Keratinocyte (primary cell): Measurements from ENCODE around the gene PLEKHH1. TPM values are rescaled to one million over a fixed set of nuclear protein-coding genes. Genes with fewer than 3 reads are reported as not detected.
A peak's percentile ranks its signal among the peaks of the same experiment; 100 is the strongest.

ENCODE experiments used
- DNase-seq: peaks from one replicate; pipeline ENCODE4 v3.0.0-alpha.2; 2011; ENCODE audit warnings: low read depth, missing footprints, low spot score
- FAIRE-seq: peaks from 2 replicates; lab custom pipeline; 2011; peaks lifted over from hg19 to GRCh38; lab: Jason Lieb, UNC
- H2AFZ ChIP-seq: 2 replicates; pipeline ENCODE4 v1.6.0; 2012; ENCODE audit warnings: low read length, control low read depth, inconsistent platforms; ENCODE audit not compliant: control insufficient read depth
- H3K27ac ChIP-seq: 2 replicates; pipeline ENCODE4 v1.5.1; 2011; ENCODE audit warnings: low read length; ENCODE audit not compliant: control insufficient read depth, insufficient read depth
- H3K27me3 ChIP-seq: 3 replicates; pipeline ENCODE4 v1.6.0; 2011; ENCODE audit warnings: low read length; ENCODE audit not compliant: control insufficient read depth, insufficient read depth; ENCODE audit errors: extremely low read depth
- H3K36me3 ChIP-seq, 2 experiments: 2 replicates in 1 of 2; 3 replicates in 1 of 2; pipeline ENCODE4 v1.5.1; 2011; ENCODE audit warnings: low read length in 2 of 2, mild to moderate bottlenecking in 1 of 2; ENCODE audit not compliant: control insufficient read depth in 2 of 2, insufficient read depth in 2 of 2; ENCODE audit errors: extremely low read depth in 1 of 2
- H3K4me1 ChIP-seq: 3 replicates; pipeline ENCODE4 v1.5.1; 2011; ENCODE audit warnings: low read length; ENCODE audit not compliant: control insufficient read depth, insufficient read depth; ENCODE audit errors: extremely low read depth
- H3K4me2 ChIP-seq: 3 replicates; pipeline ENCODE4 v1.6.0; 2011; ENCODE audit warnings: low read depth, low read length; ENCODE audit not compliant: control insufficient read depth, insufficient read depth; ENCODE audit errors: extremely low read depth
- H3K4me3 ChIP-seq, 3 experiments: fragments of 200-600 bp in 1 of 3; sonication (generic) in 1 of 3; 2 replicates in 2 of 3; 3 replicates in 1 of 3; pipeline ENCODE4 v1.5.1; 2011 to 2016; ENCODE audit warnings: low read length in 3 of 3, mild to moderate bottlenecking in 3 of 3, control low read depth in 2 of 3, inconsistent platforms in 1 of 3, low read depth in 1 of 3, mixed read lengths in 1 of 3, mixed run types in 1 of 3, moderate library complexity in 1 of 3; ENCODE audit not compliant: control insufficient read depth in 2 of 3, insufficient read depth in 2 of 3; ENCODE audit errors: extremely low read depth in 1 of 3
- H3K79me2 ChIP-seq: 2 replicates; pipeline ENCODE4 v1.6.0; 2012; ENCODE audit warnings: low read length; ENCODE audit not compliant: control insufficient read depth, insufficient read depth
- H3K9ac ChIP-seq: 3 replicates; pipeline ENCODE4 v1.6.0; 2011; ENCODE audit warnings: low read length; ENCODE audit not compliant: control insufficient read depth, insufficient read depth; ENCODE audit errors: extremely low read depth
- H3K9me1 ChIP-seq: 3 replicates; pipeline ENCODE4 v1.6.0; 2011; ENCODE audit warnings: low read length; ENCODE audit not compliant: control insufficient read depth, insufficient read depth; ENCODE audit errors: extremely low read depth
- H3K9me3 ChIP-seq: 2 replicates; pipeline ENCODE4 v1.5.1; 2012; ENCODE audit warnings: low read depth, low read length; ENCODE audit not compliant: control insufficient read depth
- H4K20me1 ChIP-seq: 3 replicates; pipeline ENCODE4 v1.6.0; 2011; ENCODE audit warnings: low read length; ENCODE audit not compliant: control insufficient read depth, insufficient read depth; ENCODE audit errors: extremely low read depth
- EZH2 ChIP-seq: IDR thresholded peaks from one replicate; pipeline ENCODE4 v1.6.1; 2012; ENCODE audit warnings: inconsistent platforms, mild to moderate bottlenecking, low read length, moderate library complexity
- dilution Hi-C: fragments of 300-500 bp; cut with MboI; formaldehyde crosslinking; loops from one replicate; pipeline ENCODE4 v1.7.0; 2020; ENCODE audit warnings: low sequenced_read_pairs; ENCODE audit not compliant: extremely low pct_ligation_motif_present
- polyA plus RNA-seq, 5 experiments: library from polyadenylated mRNA; depleted of rRNA in 3 of 5; stranded (reverse) in 3 of 5; stranded (forward) in 1 of 5; unstranded in 1 of 5; fragments of >200 nt; gene quantifications; 1 replicate in 1 of 5; 2 replicates in 3 of 5; 3 replicates in 1 of 5; pipeline versions ENCODE4 v1.2.1 to v1.2.3, GENCODE V29; 2011 to 2012; ENCODE audit warnings: missing spikeins in 2 of 5, low read depth in 1 of 5, low replicate concordance in 1 of 5
- TF ChIP-seq, protein P1 (sequence below), 3 experiments: IDR thresholded peaks in 1 of 3; conservative IDR thresholded peaks in 1 of 3; optimal IDR thresholded peaks in 1 of 3; 2 replicates in 2 of 3; 3 replicates in 1 of 3; pipeline versions ENCODE3 to v1.5.1; 2011; ENCODE audit warnings: low read length in 3 of 3, mild to moderate bottlenecking in 3 of 3, moderate library complexity in 2 of 3, control low read depth in 1 of 3, inconsistent platforms in 1 of 3; ENCODE audit not compliant: insufficient read depth in 2 of 3; ENCODE audit errors: extremely low read depth in 1 of 3

Gene PLEKHH1
- polyA plus RNA-seq, 1 donor (not counting 4 experiments of a cell fraction or from before 2014, with no cell fraction given): 4.4 TPM

DNA sequence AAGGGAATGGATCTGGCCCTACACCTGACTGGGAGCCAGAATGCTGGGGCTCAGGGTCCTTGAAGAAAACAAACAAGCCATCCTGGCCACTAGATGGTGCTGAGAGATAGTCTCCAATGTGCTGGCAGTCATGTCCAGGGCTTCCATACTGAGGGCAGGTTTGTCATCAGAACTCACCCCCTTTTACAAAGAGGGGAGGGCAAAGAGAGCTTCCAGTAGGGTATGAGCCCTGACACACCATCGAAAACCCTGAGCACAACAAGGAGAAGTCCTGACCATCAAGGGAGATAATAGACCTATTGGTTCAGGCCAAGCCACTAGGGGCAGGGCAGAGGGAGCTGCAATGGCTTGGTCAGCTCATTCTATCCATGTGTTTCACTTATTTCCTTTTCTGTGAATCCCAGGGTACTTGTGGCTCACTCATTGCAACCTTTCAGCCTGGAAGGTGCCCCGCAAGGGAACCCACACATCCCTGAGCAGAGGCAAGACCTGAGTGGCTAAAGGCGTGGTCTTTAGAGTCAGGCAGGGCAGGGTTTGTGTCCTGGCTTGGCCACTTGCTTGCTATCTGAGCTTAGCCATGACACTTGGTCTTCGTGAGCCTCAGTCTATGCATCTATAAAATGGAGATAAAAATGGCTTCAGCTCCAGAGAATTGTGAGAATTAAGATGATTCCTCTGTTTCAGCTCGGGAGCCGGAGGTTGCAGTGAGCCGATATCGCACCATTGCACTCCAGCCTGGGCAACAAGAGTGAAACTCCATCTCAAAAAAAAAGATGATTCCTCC is 6.2 kb upstream of the PLEKHH1 start:
- Histone ChIP-seq H2AFZ (peak overlapping the region; percentile 48), H3K9me3 (no peaks in the 10 kb centered on the region), H3K9ac (no peak overlapping the region), H3K79me2 (no peaks in the 10 kb centered on the region), H3K4me1 (no peaks in the 10 kb centered on the region), H3K36me3 (no peaks in the 10 kb centered on the region), H4K20me1 (no peaks in the 10 kb centered on the region), H3K4me3 (no peak overlapping the region), H3K4me2 (no peak overlapping the region), H3K9me1 (no peaks in the 10 kb centered on the region), H3K27ac (no peak overlapping the region), H3K27me3 (peaks cover 3% of the 10 kb centered on the region)
- dilution Hi-C loops: no loop called here
- peak; percentile 23 for DNase-seq
- peak; percentile 91 for FAIRE-seq
- no peak for TF ChIP-seq EZH2
- TF ChIP-seq, protein P1, sequence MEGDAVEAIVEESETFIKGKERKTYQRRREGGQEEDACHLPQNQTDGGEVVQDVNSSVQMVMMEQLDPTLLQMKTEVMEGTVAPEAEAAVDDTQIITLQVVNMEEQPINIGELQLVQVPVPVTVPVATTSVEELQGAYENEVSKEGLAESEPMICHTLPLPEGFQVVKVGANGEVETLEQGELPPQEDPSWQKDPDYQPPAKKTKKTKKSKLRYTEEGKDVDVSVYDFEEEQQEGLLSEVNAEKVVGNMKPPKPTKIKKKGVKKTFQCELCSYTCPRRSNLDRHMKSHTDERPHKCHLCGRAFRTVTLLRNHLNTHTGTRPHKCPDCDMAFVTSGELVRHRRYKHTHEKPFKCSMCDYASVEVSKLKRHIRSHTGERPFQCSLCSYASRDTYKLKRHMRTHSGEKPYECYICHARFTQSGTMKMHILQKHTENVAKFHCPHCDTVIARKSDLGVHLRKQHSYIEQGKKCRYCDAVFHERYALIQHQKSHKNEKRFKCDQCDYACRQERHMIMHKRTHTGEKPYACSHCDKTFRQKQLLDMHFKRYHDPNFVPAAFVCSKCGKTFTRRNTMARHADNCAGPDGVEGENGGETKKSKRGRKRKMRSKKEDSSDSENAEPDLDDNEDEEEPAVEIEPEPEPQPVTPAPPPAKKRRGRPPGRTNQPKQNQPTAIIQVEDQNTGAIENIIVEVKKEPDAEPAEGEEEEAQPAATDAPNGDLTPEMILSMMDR (optimal IDR thresholded peaks at IDR 0.05 in 1 of 3, IDR thresholded peaks at IDR 0.05 in 1 of 3, conservative IDR thresholded peaks at IDR 0.05 in 1 of 3; ENCODE audit: extremely low read depth in 1 of 3, insufficient read depth in 2 of 3, low read length in 3 of 3): peak; percentile 74 to 79 (median 76)

DNA sequence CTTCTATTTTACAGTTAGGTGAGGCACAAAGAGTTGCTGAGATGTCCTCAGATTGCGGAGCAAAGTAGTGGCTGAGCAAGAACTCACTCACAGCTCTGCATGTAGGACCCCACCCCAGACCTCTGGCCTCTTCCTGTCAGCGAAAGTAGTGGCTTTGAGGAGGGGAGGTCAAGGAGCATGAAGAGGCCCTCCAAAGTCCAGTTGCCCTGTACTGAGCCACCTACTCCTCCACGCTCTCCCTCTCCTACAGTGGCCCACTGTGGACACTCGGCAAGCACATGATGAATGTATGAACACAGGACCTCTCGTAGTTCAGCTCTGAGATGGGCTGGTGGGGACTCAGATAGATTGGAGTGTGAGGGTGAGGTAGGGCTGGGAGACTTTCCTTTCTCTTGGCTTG is 5.3 kb upstream of the PLEKHH1 start:
- no peak overlapping the region for H3K9ac ChIP-seq
- no peaks in the 10 kb centered on the region for H4K20me1 ChIP-seq
- H2AFZ ChIP-seq: no peak overlapping the region
- no peak for FAIRE-seq
- H3K9me1 ChIP-seq: no peaks in the 10 kb centered on the region
- no peaks in the 10 kb centered on the region for H3K4me1 ChIP-seq
- peaks cover under 1% of the 10 kb centered on the region for H3K27me3 ChIP-seq
- H3K9me3 ChIP-seq: no peaks in the 10 kb centered on the region
- no peak overlapping the region for H3K27ac ChIP-seq
- dilution Hi-C loops: no loop called here
- no peaks in the 10 kb centered on the region for H3K36me3 ChIP-seq
- no peak overlapping the region for H3K4me3 ChIP-seq
- H3K4me2 ChIP-seq: no peak overlapping the region
- no peaks in the 10 kb centered on the region for H3K79me2 ChIP-seq
- TF ChIP-seq, protein P1 (optimal IDR thresholded peaks at IDR 0.05 in 1 of 3, IDR thresholded peaks at IDR 0.05 in 1 of 3, conservative IDR thresholded peaks at IDR 0.05 in 1 of 3; ENCODE audit: extremely low read depth in 1 of 3, insufficient read depth in 2 of 3, low read length in 3 of 3): no peak
- TF ChIP-seq EZH2: no peak
- no peak for DNase-seq
